ACC112 (cell line): ENCODE measurements around the gene TSTD1.
"Not testable (repeated sequence)": the region's sequence is repeated elsewhere in the genome, so short reads cannot be mapped to it uniquely, and the experiment has no call there.

ENCODE experiments used
- H2AFZ ChIP-seq: fragments of 200-600 bp; sonication (generic); one replicate; pipeline ENCODE4 v1.6.0; 2017; ENCODE audit warnings: antibody characterized with exemption, low read length; ENCODE audit not compliant: unreplicated experiment
- H3K27ac ChIP-seq: fragments of 200-600 bp; sonication (generic); 2 replicates; pipeline ENCODE4 v1.5.1; 2014; ENCODE audit warnings: low read depth, mild to moderate bottlenecking, antibody characterized with exemption, low read length, moderate library complexity
- H3K27me3 ChIP-seq: fragments of 200-600 bp; sonication (generic); 2 replicates; pipeline ENCODE4 v1.6.1; 2014; ENCODE audit warnings: mild to moderate bottlenecking, antibody characterized with exemption, low read length, moderate library complexity, mixed read lengths; ENCODE audit not compliant: insufficient read depth
- H3K36me3 ChIP-seq: fragments of 200-600 bp; sonication (generic); 2 replicates; pipeline ENCODE4 v1.6.1; 2016; ENCODE audit warnings: mild to moderate bottlenecking, antibody characterized with exemption, low read length, moderate library complexity, mixed read lengths; ENCODE audit not compliant: insufficient read depth
- H3K4me1 ChIP-seq: fragments of 200-600 bp; sonication (generic); one replicate; pipeline ENCODE4 v1.6.1; 2016; ENCODE audit warnings: low read length, mixed read lengths; ENCODE audit not compliant: insufficient read depth, unreplicated experiment, control insufficient read depth
- H3K4me3 ChIP-seq: fragments of 200-600 bp; sonication (generic); 2 replicates; pipeline ENCODE4 v1.5.1; 2014; ENCODE audit warnings: mild to moderate bottlenecking, low read depth, low read length
- H3K79me2 ChIP-seq: fragments of 200-600 bp; sonication (generic); one replicate; pipeline ENCODE4 v1.6.0; 2016; ENCODE audit warnings: low read length; ENCODE audit not compliant: control insufficient read depth, unreplicated experiment, insufficient read depth

Gene TSTD1

DNA sequence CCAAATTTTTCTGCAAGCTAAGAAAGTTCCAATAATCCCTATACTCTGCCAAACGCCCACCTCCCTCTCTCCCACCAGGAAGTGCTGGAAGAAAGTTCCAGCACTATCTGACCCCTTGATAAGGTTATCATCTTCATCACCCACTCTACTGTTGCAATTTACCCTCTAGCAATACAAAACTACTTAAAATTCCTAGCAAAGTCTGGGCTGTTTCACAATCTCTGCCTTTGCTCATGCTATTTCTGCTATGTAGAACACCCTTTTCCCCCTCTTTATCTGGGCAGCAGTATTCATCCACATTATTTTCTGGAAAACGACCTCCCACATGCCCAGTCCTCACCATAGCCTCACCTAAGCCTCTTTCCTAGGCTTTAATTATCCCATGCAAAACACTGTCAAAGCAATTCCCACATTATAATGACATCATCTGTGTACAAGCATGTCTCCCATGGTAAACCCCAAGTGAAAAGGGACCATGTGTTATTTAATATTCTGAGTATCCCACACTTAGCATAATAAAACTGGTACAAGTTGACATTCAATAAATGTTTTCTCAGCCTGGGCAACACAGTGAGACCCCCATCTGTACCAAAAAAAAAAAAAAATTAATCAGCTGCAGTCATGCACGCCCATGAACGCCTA, 29.8 kb downstream of the TSTD1 start:
- H3K27me3 ChIP-seq: no peaks in the 10 kb centered on the region
- H3K79me2 ChIP-seq: no peaks in the 10 kb centered on the region
- H3K27ac ChIP-seq: no peak overlapping the region
- H3K4me1 ChIP-seq: peaks cover 13% of the 10 kb centered on the region
- no peak overlapping the region for H3K4me3 ChIP-seq
- no peak overlapping the region for H2AFZ ChIP-seq
- no peaks in the 10 kb centered on the region for H3K36me3 ChIP-seq

DNA sequence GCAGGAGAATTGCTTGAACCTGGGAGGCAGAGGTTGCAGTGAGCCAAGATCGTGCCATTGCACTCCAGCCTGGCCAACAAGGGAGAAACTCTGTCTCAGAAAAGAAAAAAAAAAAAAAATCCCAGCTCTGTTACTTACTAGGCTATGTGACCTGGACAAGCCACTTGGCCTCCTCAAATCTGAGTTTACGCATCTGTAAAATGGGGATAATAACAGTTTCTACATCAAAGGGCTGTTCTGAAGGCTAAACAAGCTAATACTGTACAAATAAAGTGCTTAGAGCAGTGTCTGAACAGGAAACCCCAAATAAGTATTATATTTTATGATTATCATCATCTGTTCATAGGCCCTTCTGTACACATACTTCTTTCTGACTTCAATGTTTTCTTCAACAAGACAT, 31.4 kb downstream of the TSTD1 start:
- H3K4me1 ChIP-seq: no peaks in the 10 kb centered on the region
- no peaks in the 10 kb centered on the region for H3K36me3 ChIP-seq
- H3K27me3 ChIP-seq: no peaks in the 10 kb centered on the region
- no peaks in the 10 kb centered on the region for H3K79me2 ChIP-seq
- H3K27ac ChIP-seq: no peak overlapping the region
- no peak overlapping the region for H2AFZ ChIP-seq
- H3K4me3 ChIP-seq: no peak overlapping the region

GRCh38 chr1:161006563-161006962, 32.2 kb downstream of the TSTD1 start:
- H3K4me3 ChIP-seq: no peak overlapping the region
- no peak overlapping the region for H2AFZ ChIP-seq
- no peak overlapping the region for H3K27ac ChIP-seq
- no peaks in the 10 kb centered on the region for H3K36me3 ChIP-seq
- no peaks in the 10 kb centered on the region for H3K79me2 ChIP-seq
- H3K4me1 ChIP-seq: no peaks in the 10 kb centered on the region
- no peaks in the 10 kb centered on the region for H3K27me3 ChIP-seq

- Histone ChIP-seq H3K4me3 (no peak overlapping the region), H3K4me1 (no peaks in the 10 kb centered on the region), H3K27me3 (no peaks in the 10 kb centered on the region), H2AFZ (no peak overlapping the region), H3K79me2 (no peaks in the 10 kb centered on the region), H3K27ac (no peak overlapping the region), H3K36me3 (no peaks in the 10 kb centered on the region)
Measured at GRCh38 chr1:161001525-161001924, 37.2 kb downstream of the TSTD1 start.

DNA sequence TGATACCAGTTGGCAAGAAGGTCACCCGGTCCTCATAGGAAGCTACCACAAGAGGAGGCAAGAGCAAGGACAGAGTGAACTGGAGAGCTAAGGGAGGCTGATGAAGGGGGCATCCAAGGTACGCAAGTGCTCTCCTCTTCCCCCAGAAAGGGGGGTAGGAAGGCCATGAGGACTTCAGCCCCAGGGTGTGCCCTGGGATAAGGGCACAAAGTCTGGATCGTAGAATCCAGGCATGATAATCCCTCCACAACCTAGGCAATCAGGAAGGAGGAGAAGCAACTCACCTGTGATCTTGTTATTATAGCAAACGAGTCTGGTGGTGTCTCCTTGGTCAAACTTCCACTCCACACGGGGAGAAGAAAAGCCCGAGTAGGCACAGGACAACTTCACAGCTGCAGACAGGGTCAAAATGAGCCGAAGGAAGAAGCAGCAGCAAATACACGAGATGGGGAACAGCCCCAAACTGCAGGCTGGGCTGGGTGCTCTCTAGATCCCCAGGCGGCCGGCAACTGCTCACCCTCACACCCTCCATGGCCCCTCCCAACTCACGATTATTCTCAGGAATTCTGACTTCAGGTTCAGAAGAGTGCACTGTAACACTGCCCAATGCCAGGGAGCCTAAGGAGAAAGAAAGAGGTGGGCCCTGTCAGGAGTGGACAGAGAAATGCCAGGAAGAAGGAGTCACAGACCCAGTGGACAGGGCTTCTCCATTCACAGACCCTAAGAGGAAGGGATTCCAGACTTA, 37.9 kb downstream of the TSTD1 start:
- Histone ChIP-seq H2AFZ (no peak overlapping the region), H3K27me3 (no peaks in the 10 kb centered on the region), H3K4me3 (no peak overlapping the region), H3K27ac (no peak overlapping the region), H3K79me2 (no peaks in the 10 kb centered on the region), H3K36me3 (no peaks in the 10 kb centered on the region), H3K4me1 (peaks cover 1% of the 10 kb centered on the region)

- no peaks in the 10 kb centered on the region for H3K36me3 ChIP-seq
Measured at GRCh38 chr1:160999376-160999775, 39.4 kb downstream of the TSTD1 start.

GRCh38 chr1:160997323-160998038, 41.3 kb downstream of the TSTD1 start:
- H3K27me3 ChIP-seq: no peaks in the 10 kb centered on the region
- H3K4me1 ChIP-seq: peaks cover 9% of the 10 kb centered on the region
- no peaks in the 10 kb centered on the region for H3K36me3 ChIP-seq
- no peak overlapping the region for H3K4me3 ChIP-seq
- H2AFZ ChIP-seq: peak overlapping the region; percentile 59
- H3K79me2 ChIP-seq: no peaks in the 10 kb centered on the region
- H3K27ac ChIP-seq: no peak overlapping the region

More at GRCh38 chr1:160999376-160999775, 39.4 kb downstream of the TSTD1 start:
- H2AFZ ChIP-seq: no peak overlapping the region
- H3K27ac ChIP-seq: no peak overlapping the region
- no peaks in the 10 kb centered on the region for H3K79me2 ChIP-seq
- H3K4me1 ChIP-seq: peaks cover 9% of the 10 kb centered on the region
- no peak overlapping the region for H3K4me3 ChIP-seq
- H3K27me3 ChIP-seq: no peaks in the 10 kb centered on the region

DNA sequence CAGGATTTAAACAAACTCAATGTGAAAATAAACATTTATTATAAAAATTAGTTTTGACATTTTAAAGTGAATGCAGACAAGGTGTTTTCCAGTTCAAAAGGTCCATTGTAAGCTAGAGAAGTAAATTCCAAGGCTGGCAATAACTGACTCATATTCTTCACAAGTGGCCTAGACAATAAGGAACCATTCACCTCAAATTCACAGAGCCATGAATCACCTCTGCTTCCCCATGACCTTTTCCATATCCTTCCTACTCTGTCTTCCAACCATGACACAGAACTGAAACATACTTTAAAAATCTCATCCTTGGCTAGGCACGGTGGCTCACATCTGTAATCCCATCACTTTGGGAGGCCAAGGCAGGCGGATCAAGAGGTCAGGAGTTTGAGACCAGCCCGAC, 42.6 kb downstream of the TSTD1 start:
- H2AFZ ChIP-seq: no peak overlapping the region
- H3K27ac ChIP-seq: peak overlapping the region; percentile 44
- no peaks in the 10 kb centered on the region for H3K79me2 ChIP-seq
- H3K4me3 ChIP-seq: no peak overlapping the region
- H3K27me3 ChIP-seq: no peaks in the 10 kb centered on the region
- no peaks in the 10 kb centered on the region for H3K36me3 ChIP-seq
- H3K4me1 ChIP-seq: peaks cover 9% of the 10 kb centered on the region

GRCh38 chr1:160993544-160994193, 45.1 kb downstream of the TSTD1 start:
- Histone ChIP-seq H3K4me3 (no peak overlapping the region), H3K4me1 (peaks cover 9% of the 10 kb centered on the region), H3K36me3 (no peaks in the 10 kb centered on the region), H2AFZ (no peak overlapping the region), H3K79me2 (no peaks in the 10 kb centered on the region), H3K27ac (no peak overlapping the region), H3K27me3 (no peaks in the 10 kb centered on the region)

- H3K36me3 ChIP-seq, H2AFZ ChIP-seq, H3K79me2 ChIP-seq, H3K27ac ChIP-seq, H3K4me1 ChIP-seq, H3K4me3 ChIP-seq, H3K27me3 ChIP-seq: not testable (repeated sequence)
Measured at GRCh38 chr1:160992036-160992435, 46.7 kb downstream of the TSTD1 start.
